Thoracic aorta (tissue), 2 donors: ENCODE results near the gene FIZ1. TPM values are rescaled to one million over a fixed set of nuclear protein-coding genes. Genes with fewer than 3 reads are reported as not detected.

ENCODE experiments used
- ATAC-seq: fragments of 150-250 bp; one replicate; pipeline ENCODE4 v1.8.0; 2017; ENCODE audit warnings: low read depth; ENCODE audit not compliant: insufficient number of reproducible peaks, low FRiP score
- DNase-seq: peaks from one replicate; pipeline ENCODE4 v3.0.0-alpha.2; 2020; ENCODE audit warnings: low spot score
- H3K27ac ChIP-seq, 2 donors: fragments of 200-600 bp; sonication (generic); 1 replicate in 1 of 2; 2 replicates in 1 of 2; pipeline ENCODE4 v1.5.1; 2016; ENCODE audit warnings: mild to moderate bottlenecking in 2 of 2, moderate library complexity in 2 of 2
- H3K27me3 ChIP-seq: fragments of 200-600 bp; sonication (generic); replicated peaks from 2 replicates; pipeline ENCODE4 v1.6.0; 2016; ENCODE audit warnings: mild to moderate bottlenecking; ENCODE audit not compliant: insufficient read depth
- H3K36me3 ChIP-seq: fragments of 200-600 bp; sonication (generic); one replicate; pipeline ENCODE4 v1.5.1; 2016
- H3K4me1 ChIP-seq, 2 donors: fragments of 200-600 bp; sonication (generic); 1 replicate in 1 of 2; 2 replicates in 1 of 2; pipeline versions ENCODE4 v1.5.1 to v1.6.0; 2016; ENCODE audit warnings: low read depth in 2 of 2, mild to moderate bottlenecking in 1 of 2; ENCODE audit not compliant: control insufficient read depth in 1 of 2
- H3K4me3 ChIP-seq: fragments of 200-600 bp; sonication (generic); 2 replicates; pipeline ENCODE4 v1.5.1; 2016; ENCODE audit warnings: mild to moderate bottlenecking
- H3K9me3 ChIP-seq: fragments of 200-600 bp; sonication (generic); 2 replicates; pipeline ENCODE4 v1.5.1; 2016
- CTCF ChIP-seq: fragments of 200-600 bp; sonication (generic); IDR thresholded peaks from one replicate; pipeline ENCODE4 v1.5.1; 2019; ENCODE audit warnings: antibody characterized with exemption
- total RNA-seq, 2 donors: library from RNA; depleted of rRNA; stranded (reverse); fragments of >200 nt; gene quantifications; one replicate each; pipeline versions ENCODE4 v1.1.0 to v1.2.3, GENCODE V29; 2016

FIZ1 gene
- total RNA-seq, 2 donors from 2014 or later, result 9.5 to 17.3 TPM

GRCh38 chr19:55544776-55545439 is 54.4 kb downstream of the FIZ1 start:
- H3K9me3 ChIP-seq, result no peaks in the 10 kb centered on the region
- no peaks in the 10 kb centered on the region for H3K36me3 ChIP-seq
- no peak for ATAC-seq
- no peak for TF ChIP-seq CTCF
- DNase-seq, result no peak
- H3K27ac ChIP-seq, result no peak overlapping the region
- H3K4me3 ChIP-seq, result no peak overlapping the region
- no peaks in the 10 kb centered on the region for H3K27me3 ChIP-seq
- H3K4me1 ChIP-seq, result peaks cover 18 to 38% of the 10 kb centered on the region in 2 donors

- ATAC-seq (no peak), DNase-seq (no peak)
- H3K27ac ChIP-seq, result no peak overlapping the region
- H3K27me3 ChIP-seq, result no peaks in the 10 kb centered on the region
- H3K36me3 ChIP-seq, result no peaks in the 10 kb centered on the region
- peaks cover 14 to 29% of the 10 kb centered on the region in 2 donors for H3K4me1 ChIP-seq
- TF ChIP-seq CTCF, result no peak
- H3K4me3 ChIP-seq, result no peak overlapping the region
- no peaks in the 10 kb centered on the region for H3K9me3 ChIP-seq
Measured at GRCh38 chr19:55544014-55544413, 55.3 kb downstream of the FIZ1 start.

- no peaks in the 10 kb centered on the region for H3K36me3 ChIP-seq
- H3K27me3 ChIP-seq, result no peaks in the 10 kb centered on the region
- no peaks in the 10 kb centered on the region for H3K9me3 ChIP-seq
- TF ChIP-seq CTCF, result no peak
- H3K27ac ChIP-seq, result no peak overlapping the region
- ATAC-seq (no peak), DNase-seq (no peak)
- H3K4me1 ChIP-seq, result peaks cover 13 to 27% of the 10 kb centered on the region in 2 donors
- no peak overlapping the region for H3K4me3 ChIP-seq
Measured at GRCh38 chr19:55543567-55543966, 55.8 kb downstream of the FIZ1 start.

- no peak overlapping the region for H3K27ac ChIP-seq
- no peak for DNase-seq
- H3K36me3 ChIP-seq, result no peaks in the 10 kb centered on the region
- ATAC-seq, result no peak
- no peaks in the 10 kb centered on the region for H3K27me3 ChIP-seq
- H3K9me3 ChIP-seq, result no peaks in the 10 kb centered on the region
- no peak overlapping the region for H3K4me3 ChIP-seq
- no peak for TF ChIP-seq CTCF
- H3K4me1 ChIP-seq, result peaks cover 8 to 15% of the 10 kb centered on the region in 2 donors
Measured at GRCh38 chr19:55542292-55542855, 56.9 kb downstream of the FIZ1 start.

Other genes starting within 250 kb of the FIZ1 start
- not detected for gene COX6B2, start 244.8 kb downstream of the FIZ1 start, total RNA-seq
- not detected for gene GARIN5B, start 236.3 kb downstream of the FIZ1 start, total RNA-seq
- under 1 TPM in 1 of 2 donors, not detected in 1; 0.92 TPM for gene IL11, start 229.1 kb downstream of the FIZ1 start, total RNA-seq
- not detected for gene TMEM190, start 222.7 kb downstream of the FIZ1 start, total RNA-seq
- gene TMEM238, start 215.2 kb downstream of the FIZ1 start, total RNA-seq, result 1 to 10 TPM in 1 of 2 donors, not detected in 1; 4.2 TPM
- gene RPL28, start 213.6 kb downstream of the FIZ1 start, total RNA-seq, result 100 to 1,000 TPM; 175 to 274 TPM
- 10 to 100 TPM; 16.3 to 17.9 TPM for gene UBE2S, start 191.7 kb downstream of the FIZ1 start, total RNA-seq
- not detected for gene SHISA7, start 156.2 kb downstream of the FIZ1 start, total RNA-seq
- gene ISOC2, start 137.9 kb downstream of the FIZ1 start, total RNA-seq, result 10 to 100 TPM; 18.8 to 27.4 TPM
- gene C19orf85, start 134.8 kb downstream of the FIZ1 start, total RNA-seq, result not detected
- gene ZNF628, start 122.9 kb downstream of the FIZ1 start, total RNA-seq, result 1 to 10 TPM; 3.5 to 7.2 TPM
- 1 to 10 TPM; 3.4 to 3.8 TPM for gene NAT14, start 114.3 kb downstream of the FIZ1 start, total RNA-seq
- 10 to 100 TPM in 1 of 2 donors, 1 to 10 TPM in 1; 4.3 to 58.3 TPM for gene SSC5D, start 111.1 kb downstream of the FIZ1 start, total RNA-seq
- not detected for gene SBK2, start 62.4 kb downstream of the FIZ1 start, total RNA-seq
- not detected for gene SBK3, start 54.0 kb downstream of the FIZ1 start, total RNA-seq
- gene ZNF579, start 18.7 kb downstream of the FIZ1 start, total RNA-seq, result 1 to 10 TPM; 2.4 to 3.9 TPM
- 10 to 100 TPM; 21.7 to 26.4 TPM for gene ZNF524, start 771 bp upstream of the FIZ1 start, total RNA-seq
- 10 to 100 TPM; 11.9 to 14.5 TPM for gene ZNF865, start 6.1 kb upstream of the FIZ1 start, total RNA-seq
- gene ZNF784, start 25.0 kb upstream of the FIZ1 start, total RNA-seq, result 10 to 100 TPM in 1 of 2 donors, 1 to 10 TPM in 1; 8.5 to 13.0 TPM
- gene ZNF580, start 41.5 kb upstream of the FIZ1 start, total RNA-seq, result 10 to 100 TPM; 46.0 to 65.5 TPM
- gene ZNF581, start 44.1 kb upstream of the FIZ1 start, total RNA-seq, result 10 to 100 TPM in 1 of 2 donors, 1 to 10 TPM in 1; 6.7 to 23.8 TPM
- 10 to 100 TPM; 10.5 to 14.8 TPM for gene CCDC106, start 48.7 kb upstream of the FIZ1 start, total RNA-seq
- gene U2AF2, start 55.5 kb upstream of the FIZ1 start, total RNA-seq, result 100 to 1,000 TPM in 1 of 2 donors, 10 to 100 TPM in 1; 77.3 to 106 TPM
- gene EPN1, start 75.7 kb upstream of the FIZ1 start, total RNA-seq, result 10 to 100 TPM; 91.3 to 93.5 TPM
- not detected for gene NLRP9, start 138.9 kb upstream of the FIZ1 start, total RNA-seq
- gene RFPL4A, start 159.6 kb upstream of the FIZ1 start, total RNA-seq, result not detected
- gene RFPL4AL1, start 169.6 kb upstream of the FIZ1 start, total RNA-seq, result not detected
- not detected for gene NLRP11, start 232.5 kb upstream of the FIZ1 start, total RNA-seq
- not detected for gene NLRP4, start 237.0 kb upstream of the FIZ1 start, total RNA-seq